ENCODE results near the gene RABIF.

Gene RABIF

GRCh38 chr1:202873026-202873425 is 15.9 kb downstream of the RABIF start:
- TF ChIP-seq CTCF (conservative IDR thresholded peaks at IDR 0.05; ENCODE audit: low read depth, low read length): no peak
- no peak for DNase-seq (ENCODE audit: low read depth)
- no peak overlapping the region for H3K4me3 ChIP-seq (ENCODE audit: low read depth, low read length)

GRCh38 chr1:202871367-202871766 is 17.6 kb downstream of the RABIF start:
- no peak overlapping the region for H3K4me3 ChIP-seq (ENCODE audit: low read depth, low read length)
- DNase-seq (ENCODE audit: low read depth): no peak
- TF ChIP-seq CTCF (conservative IDR thresholded peaks at IDR 0.05; ENCODE audit: low read depth, low read length): no peak

DNA sequence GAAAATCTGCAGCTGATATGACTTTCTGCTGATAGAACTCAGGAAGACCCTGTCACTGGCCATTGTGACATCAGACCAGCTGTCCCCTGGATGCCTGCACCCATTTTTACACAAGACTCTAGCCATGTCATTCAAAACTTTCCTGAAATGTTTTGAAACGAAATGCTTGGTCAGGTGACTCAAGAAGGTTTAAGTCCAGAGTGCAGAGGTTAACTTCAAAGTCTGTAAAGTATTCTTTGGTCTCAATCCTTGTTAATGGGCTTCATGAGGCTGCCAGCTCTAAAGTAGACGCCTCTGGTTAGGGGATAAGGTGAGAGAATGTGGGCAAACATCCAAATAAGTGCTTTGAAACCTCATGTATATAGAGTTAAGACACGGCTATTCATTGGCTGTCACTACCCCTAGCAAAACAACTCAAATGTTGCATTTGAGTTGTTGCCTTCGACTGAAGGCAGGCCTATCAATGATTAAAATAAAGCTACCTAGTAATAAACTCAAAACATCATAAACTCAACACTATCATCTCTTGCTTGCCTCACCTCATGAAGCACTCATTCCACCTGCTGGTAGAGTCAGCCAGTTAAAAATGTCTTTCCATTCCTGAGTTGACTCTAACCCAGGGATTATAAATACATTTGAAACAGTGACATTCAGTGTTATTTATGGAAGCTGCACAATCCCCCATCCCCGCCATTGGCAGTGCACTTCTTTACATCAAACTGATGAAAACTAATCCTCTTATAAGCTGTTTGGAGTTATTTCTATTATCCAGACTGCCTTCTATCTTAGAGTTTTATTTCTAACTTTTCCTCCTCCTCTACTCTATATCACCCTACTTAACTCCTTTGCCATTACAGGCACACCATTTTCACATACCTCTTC is 26.0 kb downstream of the RABIF start:
- no peak for TF ChIP-seq CTCF (conservative IDR thresholded peaks at IDR 0.05; ENCODE audit: low read depth, low read length)
- no peak overlapping the region for H3K4me3 ChIP-seq (ENCODE audit: low read depth, low read length)
- DNase-seq (ENCODE audit: low read depth): no peak

- no peak for TF ChIP-seq CTCF (conservative IDR thresholded peaks at IDR 0.05; ENCODE audit: low read depth, low read length)
- H3K4me3 ChIP-seq (ENCODE audit: low read depth, low read length): peak overlapping the region; percentile 69
- DNase-seq (ENCODE audit: low read depth): peak; percentile 86
Measured at GRCh38 chr1:202861420-202862132, 27.4 kb downstream of the RABIF start.

DNA sequence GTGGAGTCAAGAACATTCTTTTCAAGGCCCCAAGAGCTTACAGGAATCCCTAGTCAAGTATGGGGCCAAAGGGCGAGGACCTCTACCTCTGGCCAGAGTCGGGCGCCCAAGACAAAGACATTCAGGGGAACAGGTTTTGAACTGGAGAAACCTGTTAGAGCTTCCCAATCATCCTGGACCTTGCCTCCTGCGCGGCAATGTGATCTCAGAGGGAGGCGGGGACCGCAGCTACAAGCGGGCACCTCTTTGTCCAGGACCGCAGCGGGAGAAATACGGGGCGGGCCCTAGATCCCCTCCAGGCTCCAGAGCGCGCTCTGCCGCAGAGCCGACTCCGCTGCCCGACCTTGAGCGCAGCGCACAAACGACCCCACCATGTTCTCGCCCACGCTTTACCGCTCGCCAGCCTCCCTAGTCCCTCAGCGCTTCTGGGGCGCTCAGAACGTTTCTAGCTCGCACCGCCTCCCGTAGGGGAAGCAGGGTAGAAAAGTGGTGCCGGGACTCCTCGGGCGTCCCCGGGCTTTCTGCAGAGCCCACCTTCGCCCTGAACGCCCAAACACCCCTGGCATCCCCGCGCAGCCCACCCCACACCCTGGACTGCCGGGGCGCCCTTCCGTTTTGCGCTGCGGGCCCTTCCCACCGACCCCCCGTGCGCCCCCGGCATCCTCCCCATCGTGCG is 28.1 kb downstream of the RABIF start:
- no peak for TF ChIP-seq CTCF (conservative IDR thresholded peaks at IDR 0.05; ENCODE audit: low read depth, low read length)
- peak overlapping the region; percentile 69 for H3K4me3 ChIP-seq (ENCODE audit: low read depth, low read length)
- peak; percentile 28 for DNase-seq (ENCODE audit: low read depth)

DNA sequence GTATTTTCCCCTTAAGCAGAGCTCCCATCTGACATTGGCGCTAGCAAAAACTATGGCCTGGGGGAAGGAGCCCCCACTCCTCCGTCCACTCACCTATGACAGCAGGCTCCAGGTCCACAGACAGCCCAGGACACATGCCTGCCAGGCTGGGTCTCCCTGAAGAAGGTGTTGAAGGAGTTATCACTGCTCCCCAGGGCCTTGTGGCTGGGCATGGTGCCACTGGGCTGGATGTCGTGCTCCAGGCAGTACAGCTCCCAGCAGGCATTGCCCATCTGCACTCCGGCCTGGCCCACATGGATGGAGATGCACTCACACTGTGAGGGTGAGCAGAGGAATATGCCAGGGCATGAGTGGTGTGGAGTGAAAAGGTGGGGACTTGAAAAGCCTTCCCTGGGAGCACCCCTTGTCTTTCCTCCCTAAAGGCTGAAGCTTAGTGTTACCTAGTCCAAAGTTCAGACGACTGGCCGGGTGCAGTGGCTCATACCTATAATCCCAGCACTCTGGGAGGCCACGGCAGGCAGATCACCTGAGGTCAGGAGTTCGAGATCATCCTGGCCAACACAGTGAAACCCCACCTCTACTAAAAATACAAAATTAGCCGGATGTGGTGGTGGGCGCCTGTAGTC is 30.0 kb downstream of the RABIF start:
- H3K4me3 ChIP-seq (ENCODE audit: low read depth, low read length): no peak overlapping the region
- no peak for DNase-seq (ENCODE audit: low read depth)
- TF ChIP-seq CTCF (conservative IDR thresholded peaks at IDR 0.05; ENCODE audit: low read depth, low read length): no peak

All from choroid plexus epithelial cell (primary cell).